H7 (cell line): ENCODE results near the gene ETV3. TPM values are rescaled to one million over a fixed set of nuclear protein-coding genes. Genes with fewer than 3 reads are reported as not detected.
"Not testable (repeated sequence)": the region's sequence is repeated elsewhere in the genome, so short reads cannot be mapped to it uniquely, and the experiment has no call there.

Source experiments
- DNase-seq: peaks from one replicate; pipeline ENCODE4 v3.0.0; 2012
- H3K27me3 ChIP-seq: 2 replicates; pipeline ENCODE4 v1.6.0; 2011; ENCODE audit warnings: mild to moderate bottlenecking, low read length; ENCODE audit not compliant: control insufficient read depth, insufficient read depth
- H3K36me3 ChIP-seq: replicated peaks from 2 replicates; pipeline ENCODE4 v1.5.1; 2011; ENCODE audit warnings: low read length; ENCODE audit not compliant: control insufficient read depth, insufficient read depth
- H3K4me3 ChIP-seq: 2 replicates; pipeline ENCODE4 v1.5.1; 2011; ENCODE audit warnings: low read depth, mild to moderate bottlenecking, control low read depth, low read length, moderate library complexity; ENCODE audit not compliant: insufficient read depth
- total RNA-seq: library from RNA; depleted of rRNA; stranded (reverse); fragments of >200 nt; shearing (Covaris generic); gene quantifications from 2 replicates; pipeline ENCODE4 v1.2.3, GENCODE V29; 2014; rRNA removed

The ETV3 gene
- 20.2 and 22.5 TPM in 2 replicates for total RNA-seq

GRCh38 chr1:157138220-157139051 is at the start of gene ETV3:
Gene ETV3 (minus strand): TSS chr1:157138395. CDS start chr1:157136352, 2,043 bp downstream.
- H3K27me3 ChIP-seq = no peaks in the 10 kb centered on the region
- peak; percentile 94 for DNase-seq
- H3K36me3 ChIP-seq = peaks cover 21% of the 10 kb centered on the region
- peak within 1 kb of the TSS; percentile 91 for H3K4me3 ChIP-seq

DNA sequence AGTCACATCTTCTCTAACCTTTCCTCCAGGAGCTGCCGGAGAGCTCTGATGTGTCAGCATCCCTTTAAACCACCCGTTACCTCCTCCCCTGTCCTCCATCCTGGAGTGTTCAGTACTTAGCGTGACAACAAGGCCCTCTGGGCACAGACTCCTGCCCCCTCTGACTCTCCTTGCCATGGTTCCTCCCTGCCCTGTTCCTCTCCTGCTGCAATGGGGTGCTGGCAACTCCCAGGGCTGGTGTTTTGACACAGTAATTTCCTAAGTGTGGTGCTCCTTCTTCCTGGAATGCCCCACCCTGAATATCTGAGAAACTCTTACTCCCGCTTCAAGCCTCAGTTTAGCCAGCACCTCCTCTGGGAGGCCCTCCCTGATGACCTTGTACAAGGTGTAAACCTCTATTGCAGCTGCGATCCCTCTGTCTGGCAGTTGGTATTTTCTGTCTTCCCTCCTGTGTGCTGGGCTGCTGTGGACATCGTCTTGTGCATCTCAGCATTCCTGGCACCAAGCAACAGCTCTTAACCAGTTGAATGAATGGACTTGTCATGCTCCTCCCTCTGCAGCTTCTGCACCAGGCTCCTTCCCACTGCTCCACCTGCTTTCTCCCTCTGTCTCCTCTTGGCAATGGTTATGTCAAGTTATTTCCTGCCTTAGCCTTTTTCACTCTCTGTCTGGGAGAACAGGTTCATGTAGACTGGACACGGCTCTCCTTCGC is 48.2 kb upstream of the ETV3 start:
- Histone ChIP-seq H3K27me3 (no peaks in the 10 kb centered on the region; the same call in 1 of the 2 replicates), H3K4me3 (no peak overlapping the region), H3K36me3 (no peaks in the 10 kb centered on the region)
- DNase-seq = no peak

DNA sequence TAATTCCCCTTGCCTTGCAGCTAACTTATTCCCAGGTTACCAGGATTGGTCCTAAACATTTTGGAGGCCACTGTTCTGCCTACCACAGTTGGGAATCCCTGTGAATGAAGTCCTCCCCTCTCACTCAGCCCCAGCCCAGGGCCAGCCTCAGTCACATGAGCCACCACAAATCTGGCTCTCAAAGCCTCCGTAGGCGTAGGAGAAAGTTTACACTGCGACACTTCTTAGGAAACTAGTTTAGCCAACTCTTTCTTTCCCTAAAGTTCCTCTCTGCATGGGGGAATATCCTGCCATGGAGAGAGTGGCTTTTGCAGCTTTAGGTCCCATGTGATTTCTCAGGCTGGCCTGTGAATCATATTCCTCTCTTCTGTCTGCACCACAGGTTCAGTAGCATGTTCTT is 45.7 kb upstream of the ETV3 start:
- Histone ChIP-seq H3K36me3 (no peaks in the 10 kb centered on the region), H3K4me3 (no peak overlapping the region), H3K27me3 (no peaks in the 10 kb centered on the region; the same call in 1 of the 2 replicates)
- no peak for DNase-seq

DNA sequence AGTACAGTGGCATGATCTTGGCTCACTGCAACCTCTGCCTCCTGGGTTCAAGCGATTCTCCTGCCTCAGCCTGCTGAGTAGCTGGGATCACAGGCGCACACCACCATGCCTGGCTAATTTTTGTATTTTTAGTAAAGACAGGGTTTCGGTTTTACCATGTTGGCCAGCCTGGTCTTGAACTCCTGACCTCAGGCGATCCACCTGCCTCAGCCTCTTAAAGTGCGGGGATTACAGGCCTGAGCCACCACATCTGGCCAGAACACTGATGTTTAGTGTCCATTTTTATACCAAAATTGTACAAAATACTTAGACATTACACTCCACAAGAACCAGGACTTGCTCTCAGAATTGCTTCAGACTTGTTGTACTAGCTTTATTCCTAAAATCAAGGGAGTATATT is 44.2 kb upstream of the ETV3 start:
- H3K4me3 ChIP-seq, H3K36me3 ChIP-seq, DNase-seq, H3K27me3 ChIP-seq: not testable (repeated sequence)

- H3K27me3 ChIP-seq = no peaks in the 10 kb centered on the region; the same call in 1 of the 2 replicates
- DNase-seq = no peak
- H3K4me3 ChIP-seq = no peak overlapping the region
- H3K36me3 ChIP-seq = no peaks in the 10 kb centered on the region
Observed at GRCh38 chr1:157181790-157182189, 43.6 kb upstream of the ETV3 start.

DNA sequence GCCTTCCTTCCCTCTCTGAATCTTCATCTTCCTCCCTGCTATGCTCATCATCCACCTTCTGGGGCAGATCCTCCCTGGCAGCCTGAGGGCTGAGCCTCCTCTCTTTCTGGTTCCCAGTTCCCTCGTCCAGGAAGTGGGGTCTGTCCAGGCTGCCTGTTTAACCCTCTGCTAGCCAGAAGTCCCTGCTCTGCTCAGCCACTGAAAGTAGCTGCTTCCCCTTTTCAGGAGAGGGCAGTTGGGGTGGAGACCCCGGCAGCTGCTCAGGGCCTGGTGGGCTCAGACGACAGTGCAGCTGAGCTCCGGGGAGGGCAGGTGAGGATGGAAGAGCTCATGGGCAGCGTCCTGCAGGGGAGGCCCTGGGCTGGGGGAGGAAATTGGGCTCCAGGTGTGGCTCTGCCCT is 43.1 kb upstream of the ETV3 start:
- no peaks in the 10 kb centered on the region for H3K36me3 ChIP-seq

GRCh38 chr1:157178490-157178889 is 40.3 kb upstream of the ETV3 start:
- H3K27me3 ChIP-seq = no peaks in the 10 kb centered on the region
- peak; percentile 51 for DNase-seq
- no peaks in the 10 kb centered on the region for H3K36me3 ChIP-seq
- H3K4me3 ChIP-seq = no peak overlapping the region

More for the DNA sequence above, 43.1 kb upstream of the ETV3 start:
- H3K27me3 ChIP-seq = no peaks in the 10 kb centered on the region; the same call in 1 of the 2 replicates
- no peak overlapping the region for H3K4me3 ChIP-seq
- DNase-seq = no peak

GRCh38 chr1:157177733-157178394 is 39.7 kb upstream of the ETV3 start:
- no peaks in the 10 kb centered on the region for H3K27me3 ChIP-seq
- DNase-seq = no peak
- no peaks in the 10 kb centered on the region for H3K36me3 ChIP-seq
- H3K4me3 ChIP-seq = no peak overlapping the region

GRCh38 chr1:157176591-157177121 is 38.5 kb upstream of the ETV3 start:
- H3K27me3 ChIP-seq = no peaks in the 10 kb centered on the region
- H3K4me3 ChIP-seq = no peak overlapping the region
- no peak for DNase-seq

GRCh38 chr1:157176016-157176415 is 37.8 kb upstream of the ETV3 start:
- no peak overlapping the region for H3K4me3 ChIP-seq
- no peaks in the 10 kb centered on the region for H3K27me3 ChIP-seq
- H3K36me3 ChIP-seq = no peaks in the 10 kb centered on the region
- DNase-seq = no peak

More at GRCh38 chr1:157176591-157177121, 38.5 kb upstream of the ETV3 start:
- H3K36me3 ChIP-seq = no peaks in the 10 kb centered on the region

GRCh38 chr1:157173900-157174410 is 35.8 kb upstream of the ETV3 start:
- no peak for DNase-seq
- no peaks in the 10 kb centered on the region for H3K36me3 ChIP-seq
- no peaks in the 10 kb centered on the region for H3K27me3 ChIP-seq
- H3K4me3 ChIP-seq = no peak overlapping the region

GRCh38 chr1:157173241-157173640 is 35.0 kb upstream of the ETV3 start:
- H3K27me3 ChIP-seq, DNase-seq, H3K36me3 ChIP-seq, H3K4me3 ChIP-seq: not testable (repeated sequence)

- H3K27me3 ChIP-seq, DNase-seq, H3K4me3 ChIP-seq, H3K36me3 ChIP-seq: not testable (repeated sequence)
Observed at GRCh38 chr1:157172591-157172990, 34.4 kb upstream of the ETV3 start.

- H3K36me3 ChIP-seq, H3K27me3 ChIP-seq, H3K4me3 ChIP-seq: not testable (repeated sequence)
- DNase-seq = peak; percentile 65
Observed at GRCh38 chr1:157171903-157172503, 33.8 kb upstream of the ETV3 start.
